Right atrium auricular region (tissue), 2 donors: ENCODE measurements around the gene PRRX1. TPM values are rescaled to one million over a fixed set of nuclear protein-coding genes. Genes with fewer than 3 reads are reported as not detected.

Experiments used
- DNase-seq: peaks from one replicate; pipeline ENCODE4 v3.0.0-alpha.2; 2019; ENCODE audit warnings: low spot score
- H3K27ac ChIP-seq, 2 donors: fragments of 200-600 bp; sonication (generic); 1 replicate in 1 of 2; 2 replicates in 1 of 2; pipeline ENCODE4 v1.5.1; 2016 to 2019
- H3K27me3 ChIP-seq, 2 donors: fragments of 200-600 bp; sonication (generic); one replicate each; pipeline versions ENCODE4 v1.5.1 to v1.6.0; 2017 to 2019
- H3K36me3 ChIP-seq: fragments of 200-600 bp; sonication (generic); one replicate; pipeline ENCODE4 v1.5.1; 2016
- H3K4me1 ChIP-seq, 2 donors: fragments of 200-600 bp; sonication (generic); one replicate each; pipeline versions ENCODE4 v1.5.1 to v1.6.0; 2017 to 2019
- H3K4me3 ChIP-seq, 2 donors: fragments of 200-600 bp; sonication (generic); 1 replicate in 1 of 2; 2 replicates in 1 of 2; pipeline ENCODE4 v1.5.1; 2017 to 2019; ENCODE audit warnings: mild to moderate bottlenecking in 1 of 2, moderate library complexity in 1 of 2
- H3K9me3 ChIP-seq, 2 donors: fragments of 200-600 bp; sonication (generic); one replicate each; pipeline ENCODE4 v1.5.1; 2019
- CTCF ChIP-seq, 2 donors: fragments of 200-600 bp; sonication (generic); IDR thresholded peaks; one replicate each; pipeline ENCODE4 v1.5.1; 2019; ENCODE audit warnings: antibody characterized with exemption in 2 of 2
- total RNA-seq, 2 donors: library from RNA; depleted of rRNA; stranded (reverse); fragments of >200 nt; gene quantifications; one replicate each; pipeline ENCODE4 v1.1.0, GENCODE V29; 2016

The PRRX1 gene
- total RNA-seq, 2 donors from 2014 or later: 23.9 to 55.1 TPM

- peak overlapping the region; percentile 45 to 80 for H3K27ac ChIP-seq
- peaks cover 0 to 56% of the 10 kb centered on the region in 2 donors for H3K4me1 ChIP-seq
- TF ChIP-seq CTCF (IDR thresholded peaks at IDR 0.05): no peak
- no peaks in the 10 kb centered on the region for H3K9me3 ChIP-seq
- H3K27me3 ChIP-seq: no peaks in the 10 kb centered on the region
- DNase-seq: no peak
- no peak overlapping the region for H3K4me3 ChIP-seq
- H3K36me3 ChIP-seq: no peaks in the 10 kb centered on the region
Measured at GRCh38 chr1:170731566-170732251, 67.8 kb downstream of the PRRX1 start.

GRCh38 chr1:170732252-170732588 is 68.3 kb downstream of the PRRX1 start:
- H3K27ac ChIP-seq: peak overlapping the region; percentile 45 to 80
- H3K4me1 ChIP-seq: peaks cover 0 to 56% of the 10 kb centered on the region in 2 donors
- H3K9me3 ChIP-seq: no peaks in the 10 kb centered on the region
- H3K27me3 ChIP-seq: no peaks in the 10 kb centered on the region
- H3K4me3 ChIP-seq: no peak overlapping the region
- H3K36me3 ChIP-seq: no peaks in the 10 kb centered on the region
- no peak for TF ChIP-seq CTCF (IDR thresholded peaks at IDR 0.05)
- no peak for DNase-seq

- H3K36me3 ChIP-seq: no peaks in the 10 kb centered on the region
- no peak overlapping the region for H3K4me3 ChIP-seq
- H3K27ac ChIP-seq: peak overlapping the region in 1 of 2 donors; percentile 74
- no peak for TF ChIP-seq CTCF (IDR thresholded peaks at IDR 0.05)
- no peak for DNase-seq
- no peaks in the 10 kb centered on the region for H3K9me3 ChIP-seq
- no peaks in the 10 kb centered on the region for H3K27me3 ChIP-seq
- H3K4me1 ChIP-seq: peaks cover 0 to 44% of the 10 kb centered on the region in 2 donors
Measured at GRCh38 chr1:170734412-170735175, 70.7 kb downstream of the PRRX1 start.

GRCh38 chr1:170735366-170736263 is 71.7 kb downstream of the PRRX1 start:
- no peaks in the 10 kb centered on the region for H3K27me3 ChIP-seq
- no peak overlapping the region for H3K4me3 ChIP-seq
- H3K9me3 ChIP-seq: no peaks in the 10 kb centered on the region
- peak overlapping the region in 1 of 2 donors; percentile 74 for H3K27ac ChIP-seq
- no peak for TF ChIP-seq CTCF (IDR thresholded peaks at IDR 0.05)
- H3K36me3 ChIP-seq: no peaks in the 10 kb centered on the region
- no peak for DNase-seq
- peaks cover 0 to 33% of the 10 kb centered on the region in 2 donors for H3K4me1 ChIP-seq

GRCh38 chr1:170739803-170740202 is 75.9 kb downstream of the PRRX1 start:
- no peak for TF ChIP-seq CTCF (IDR thresholded peaks at IDR 0.05)
- H3K27ac ChIP-seq: no peak overlapping the region
- H3K4me1 ChIP-seq: peaks cover 0 to 12% of the 10 kb centered on the region in 2 donors
- no peak for DNase-seq
- H3K27me3 ChIP-seq: no peaks in the 10 kb centered on the region
- H3K9me3 ChIP-seq: no peaks in the 10 kb centered on the region
- no peaks in the 10 kb centered on the region for H3K36me3 ChIP-seq
- H3K4me3 ChIP-seq: no peak overlapping the region
